CD4-positive, alpha-beta T cell treated with Interleukin-1 beta for 1 hour (primary cell): ENCODE measurements around the gene EFS.
"Not testable (repeated sequence)": the region's sequence is repeated elsewhere in the genome, so short reads cannot be mapped to it uniquely, and the experiment has no call there.

ENCODE experiments used
- DNase-seq, 2 donors: peaks; one replicate each; pipeline ENCODE4 v3.0.0-alpha.2; 2020 to 2022

EFS gene, protein sequence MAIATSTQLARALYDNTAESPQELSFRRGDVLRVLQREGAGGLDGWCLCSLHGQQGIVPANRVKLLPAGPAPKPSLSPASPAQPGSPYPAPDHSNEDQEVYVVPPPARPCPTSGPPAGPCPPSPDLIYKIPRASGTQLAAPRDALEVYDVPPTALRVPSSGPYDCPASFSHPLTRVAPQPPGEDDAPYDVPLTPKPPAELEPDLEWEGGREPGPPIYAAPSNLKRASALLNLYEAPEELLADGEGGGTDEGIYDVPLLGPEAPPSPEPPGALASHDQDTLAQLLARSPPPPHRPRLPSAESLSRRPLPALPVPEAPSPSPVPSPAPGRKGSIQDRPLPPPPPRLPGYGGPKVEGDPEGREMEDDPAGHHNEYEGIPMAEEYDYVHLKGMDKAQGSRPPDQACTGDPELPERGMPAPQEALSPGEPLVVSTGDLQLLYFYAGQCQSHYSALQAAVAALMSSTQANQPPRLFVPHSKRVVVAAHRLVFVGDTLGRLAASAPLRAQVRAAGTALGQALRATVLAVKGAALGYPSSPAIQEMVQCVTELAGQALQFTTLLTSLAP

DNA sequence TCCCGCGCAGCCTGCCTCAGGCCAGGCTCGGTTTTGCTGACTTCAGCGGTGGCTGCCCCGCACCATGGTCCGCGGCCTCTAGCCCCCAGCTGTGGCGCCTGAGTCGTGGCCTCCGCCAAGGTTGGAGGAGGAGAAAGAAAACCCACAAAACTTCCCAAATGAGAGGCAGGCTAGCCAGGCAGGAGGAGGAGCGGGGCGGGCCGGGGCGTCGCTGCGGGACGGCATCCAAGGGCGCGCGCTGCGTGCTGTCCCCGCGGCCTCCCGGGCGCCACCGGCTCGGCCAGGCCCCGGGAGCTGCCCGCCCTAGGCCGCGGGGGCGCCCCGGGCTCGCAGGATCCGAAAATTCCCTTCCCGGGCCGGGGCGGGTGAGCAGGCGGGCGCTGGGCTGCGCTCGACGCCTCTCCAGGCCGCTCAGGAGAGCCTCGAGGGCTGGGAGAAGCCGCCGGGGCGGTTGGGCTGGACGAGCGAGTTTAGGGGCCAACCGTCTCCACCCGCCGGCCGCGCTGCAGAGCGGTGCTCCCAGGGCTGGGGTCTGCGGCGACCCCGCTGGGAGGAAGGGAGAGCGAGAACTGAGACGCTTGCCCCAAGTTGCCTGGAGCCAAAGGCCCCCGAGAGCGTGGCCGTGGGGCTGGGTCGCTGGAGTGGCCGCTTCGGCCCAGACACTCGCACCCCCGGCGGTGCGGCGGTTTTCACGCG, at the start of gene EFS:
TSS of gene EFS (minus strand) at position 137 of the 696 bp plus-strand sequence. CDS start 147 bp downstream, outside the sequence.
- DNase-seq: no peak

DNA sequence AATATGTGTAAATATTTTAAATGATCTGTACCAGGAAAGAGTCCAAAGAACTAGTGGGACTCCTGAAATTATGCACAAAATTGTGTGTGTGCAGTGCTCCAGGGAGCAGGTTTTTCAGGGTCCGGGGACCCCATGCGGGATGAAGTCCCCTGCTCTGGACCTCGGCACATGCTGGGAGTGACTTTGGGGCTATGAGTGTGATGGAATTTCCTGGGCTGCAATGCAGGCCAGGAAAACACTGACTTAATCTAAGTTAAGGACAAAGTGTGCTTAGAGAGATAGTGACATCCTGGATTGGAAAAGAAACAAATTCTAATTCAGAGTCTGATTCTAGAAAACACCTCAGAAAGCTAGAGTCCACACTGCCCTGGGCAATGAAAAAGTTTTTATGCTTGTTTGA, 49.3 kb upstream of the EFS start:
- no peak for DNase-seq

DNA sequence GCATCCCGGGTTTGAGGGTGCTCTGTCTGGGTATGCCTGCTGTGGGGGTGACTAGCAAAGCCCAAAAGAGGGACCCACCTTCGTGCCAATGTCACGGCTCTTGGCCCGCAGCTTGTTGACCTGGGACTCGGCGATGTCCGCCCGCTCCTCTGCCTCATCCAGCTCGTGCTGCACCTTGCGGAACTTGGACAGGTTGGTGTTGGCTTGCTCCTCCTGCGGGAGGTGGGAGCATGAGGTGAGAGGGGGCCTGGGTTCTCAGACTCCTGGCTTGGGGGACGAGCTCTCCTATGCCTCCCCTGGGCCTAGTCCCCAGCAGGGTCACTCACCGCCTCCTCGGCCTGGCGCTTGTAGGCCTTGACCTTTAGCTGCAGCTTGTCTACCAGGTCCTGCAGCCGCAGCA, 48.7 kb upstream of the EFS start:
- DNase-seq: no peak

DNA sequence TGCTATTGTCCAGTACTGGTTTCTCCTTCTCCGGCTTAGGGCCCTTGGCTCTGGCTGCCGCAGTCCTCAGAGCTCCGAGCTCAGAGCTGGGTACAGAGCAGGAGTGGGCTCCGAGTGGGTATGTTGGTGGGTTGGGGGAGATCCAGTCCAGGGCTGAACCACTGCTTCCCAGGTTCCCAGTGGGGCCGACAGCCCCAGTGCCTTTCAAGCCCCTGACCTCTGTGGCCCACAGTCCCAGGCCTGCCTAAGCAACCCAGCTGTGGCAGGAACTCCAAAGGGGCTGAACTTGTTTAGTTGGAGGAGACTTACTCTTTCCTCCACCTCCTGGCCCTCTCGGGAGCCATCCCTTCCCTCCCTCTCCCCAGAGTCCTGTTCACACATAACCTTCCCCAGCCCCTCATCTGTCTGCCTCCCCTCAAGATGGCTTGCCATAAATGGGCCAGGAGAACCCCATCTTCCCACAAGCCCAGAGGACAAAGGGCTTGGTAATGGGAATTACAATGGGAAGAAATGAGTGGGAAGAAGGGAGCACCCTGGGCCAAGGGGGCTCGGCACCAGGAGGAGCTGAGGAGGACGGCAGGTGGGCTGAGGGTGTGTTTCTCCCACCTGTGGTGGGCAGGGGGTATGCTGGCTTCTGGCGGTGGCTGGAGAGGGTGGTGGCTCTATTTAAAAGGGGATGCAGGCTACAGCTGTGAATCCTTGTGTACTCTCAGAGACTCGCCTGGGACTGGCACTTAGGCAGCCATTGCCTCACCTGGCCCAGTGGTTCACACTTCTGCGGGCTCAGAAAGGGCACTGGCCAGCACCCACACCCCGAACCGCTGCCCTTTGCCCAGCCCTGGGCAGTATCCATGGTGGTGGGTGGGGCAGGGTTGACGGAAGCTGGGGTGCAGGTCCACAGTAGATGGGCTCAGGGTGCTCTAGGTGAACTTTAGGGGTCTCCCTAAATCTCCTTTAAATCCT, 46.9 kb upstream of the EFS start:
- no peak for DNase-seq

DNA sequence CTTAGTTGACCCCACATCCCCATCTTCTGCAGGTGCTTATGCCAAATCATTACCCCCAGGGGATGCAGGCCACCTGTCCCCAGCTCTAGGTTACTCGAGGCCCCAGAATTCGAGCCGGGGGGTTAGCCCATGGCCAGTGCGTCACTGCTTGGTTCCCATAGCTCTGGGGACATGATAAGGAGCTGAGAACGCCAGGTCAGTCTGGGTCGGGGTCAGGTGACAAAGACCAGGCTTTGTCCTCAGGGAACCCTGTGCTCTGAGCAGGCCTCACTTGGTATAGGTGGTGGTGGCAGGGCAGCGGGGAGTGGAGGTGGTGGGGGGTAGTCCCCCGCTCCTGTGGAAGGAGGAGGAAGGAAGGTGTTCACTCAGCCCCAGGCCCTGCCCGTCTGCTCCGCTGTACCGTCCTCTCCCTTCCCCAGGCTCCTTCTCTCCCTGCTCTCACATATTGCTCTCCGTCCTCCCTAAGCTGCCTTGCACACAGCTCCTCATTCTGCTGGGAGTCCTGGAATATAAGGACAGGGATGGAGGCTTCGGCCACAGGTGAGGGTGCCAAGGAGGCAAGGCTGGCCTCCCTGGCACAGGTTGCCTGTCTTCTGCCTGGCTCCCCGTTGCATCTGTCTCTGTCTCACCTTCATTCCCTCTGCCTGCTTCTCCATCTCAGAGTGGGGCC, 45.1 kb upstream of the EFS start:
- no peak for DNase-seq

DNA sequence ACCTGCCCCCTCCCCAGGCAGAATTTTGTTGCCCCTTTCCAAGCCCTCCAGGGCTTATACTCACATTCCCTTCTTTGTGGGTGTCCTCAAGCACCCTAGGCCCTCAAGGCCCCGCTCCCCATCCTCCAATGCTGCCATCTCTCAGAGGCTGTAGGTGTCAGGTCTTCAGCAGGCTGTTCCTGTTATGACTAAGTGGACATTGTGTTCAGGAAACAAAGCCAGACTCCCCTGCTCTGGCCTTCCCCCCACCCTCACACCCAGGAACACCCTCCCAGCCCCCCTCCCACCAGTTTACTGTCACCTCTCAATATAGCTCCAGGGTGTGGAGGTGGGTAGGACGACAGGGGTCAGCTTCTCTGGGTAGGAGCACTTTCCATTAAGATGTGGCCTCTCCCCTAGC, 44.5 kb upstream of the EFS start:
- no peak for DNase-seq

DNA sequence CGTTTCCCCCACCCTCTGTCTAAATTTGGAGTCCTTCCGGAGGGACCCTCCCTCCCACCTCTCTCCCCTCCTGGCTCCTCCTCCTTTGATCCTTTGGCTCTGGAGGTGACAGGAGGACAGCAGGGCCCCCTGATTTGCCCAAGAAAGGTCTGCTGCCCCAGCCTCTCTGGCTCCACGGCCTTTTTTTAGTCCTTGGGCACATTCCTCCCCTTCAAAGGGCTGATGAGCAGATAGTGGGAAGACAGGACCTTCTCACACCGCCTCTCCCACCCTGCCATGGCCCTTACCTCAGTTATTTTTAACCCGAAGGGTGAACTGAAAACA, 43.3 kb upstream of the EFS start:
- no peak for DNase-seq

DNA sequence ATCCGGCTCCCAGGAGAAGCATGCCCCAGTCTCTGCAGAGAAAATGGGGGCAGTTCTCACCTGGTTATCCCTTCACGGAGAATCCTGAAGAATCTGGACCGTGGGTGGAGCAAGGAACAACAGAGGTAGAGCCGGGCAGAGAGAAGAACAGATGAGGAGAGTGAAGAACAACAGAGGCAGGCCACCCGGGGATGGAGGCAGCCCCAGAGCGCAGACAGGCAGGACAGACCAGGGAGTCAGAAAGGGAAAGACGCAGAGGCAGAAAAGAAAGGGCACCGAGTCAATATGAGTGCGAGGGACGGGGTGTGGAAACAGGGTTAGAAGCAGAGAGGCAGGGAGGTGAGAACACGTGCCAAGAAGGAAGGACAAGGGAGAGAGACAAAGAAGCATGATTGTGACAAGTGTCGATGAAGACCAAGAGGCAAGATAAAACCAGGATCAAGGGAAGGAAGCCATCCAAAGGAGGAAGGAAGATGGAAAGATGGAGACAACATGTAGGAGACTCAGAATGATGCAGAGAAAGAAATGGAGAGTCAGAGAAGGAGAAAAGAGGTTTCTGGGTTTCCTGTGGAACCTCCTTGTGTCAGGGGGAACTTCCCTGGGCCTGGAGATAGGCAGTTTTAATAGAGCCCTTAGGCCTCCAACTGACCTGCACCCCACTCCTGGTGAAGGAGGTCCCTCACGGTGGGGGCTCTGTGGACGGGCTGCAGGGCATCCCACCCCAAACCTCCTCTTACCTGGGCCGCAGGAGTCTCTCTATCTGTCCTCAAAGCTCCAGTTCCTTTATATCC, 42.7 kb upstream of the EFS start, which contains the start of gene MYH6:
TSS of gene MYH6 (minus strand) at position 758 of the 791 bp plus-strand sequence. CDS start 1,050 bp downstream, outside the sequence.
- no peak for DNase-seq

DNA sequence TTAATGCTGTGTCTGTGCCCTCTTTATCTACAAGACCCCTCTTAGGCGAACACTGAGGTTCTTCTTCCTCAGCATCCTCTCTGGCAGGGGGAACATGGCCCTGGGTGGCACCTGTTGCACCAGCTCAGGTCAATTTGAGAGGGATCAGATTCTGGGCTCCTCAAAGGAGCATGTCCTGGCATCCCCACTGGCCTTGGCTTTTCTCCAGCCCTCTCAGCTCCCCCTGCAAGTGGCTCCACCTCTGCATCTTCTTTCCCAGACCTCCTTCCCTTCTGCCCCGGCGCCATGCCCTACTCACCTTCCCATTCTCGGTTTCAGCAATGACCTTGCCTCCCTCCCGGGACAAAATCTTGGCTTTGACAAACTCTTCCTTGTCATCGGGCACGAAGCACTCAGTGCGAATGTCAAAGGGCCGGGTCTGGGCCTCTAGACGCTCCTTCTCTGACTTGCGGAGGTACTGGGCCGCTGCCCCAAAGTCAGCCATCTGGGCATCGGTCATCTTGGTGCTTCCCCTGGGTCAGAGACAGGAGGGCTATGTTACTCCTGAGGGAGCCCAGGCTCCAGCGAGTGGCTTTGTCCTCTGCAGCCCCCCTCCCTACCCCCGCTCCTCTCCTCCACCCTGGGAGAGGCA, 41.9 kb upstream of the EFS start:
- DNase-seq: no peak

DNA sequence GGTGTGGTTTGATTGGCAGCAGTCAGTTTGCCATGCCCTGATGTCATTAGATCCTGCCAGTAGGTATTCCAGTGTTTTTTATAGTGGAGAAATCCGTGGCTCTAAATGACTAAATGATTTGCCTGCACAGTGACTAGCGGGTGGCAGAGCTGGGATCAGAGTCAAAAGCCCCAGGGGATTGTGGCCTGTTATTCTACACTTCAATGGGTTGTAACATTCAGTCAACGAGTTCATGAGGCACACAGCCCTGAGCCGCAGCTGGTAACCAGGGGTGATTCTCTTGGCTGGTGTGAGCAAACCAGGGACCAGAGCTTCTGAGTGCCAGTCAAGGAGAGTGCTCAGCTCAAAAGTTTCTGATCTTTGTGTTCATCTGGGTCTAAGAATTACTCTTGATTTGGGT, 41.3 kb upstream of the EFS start:
- DNase-seq: no peak

DNA sequence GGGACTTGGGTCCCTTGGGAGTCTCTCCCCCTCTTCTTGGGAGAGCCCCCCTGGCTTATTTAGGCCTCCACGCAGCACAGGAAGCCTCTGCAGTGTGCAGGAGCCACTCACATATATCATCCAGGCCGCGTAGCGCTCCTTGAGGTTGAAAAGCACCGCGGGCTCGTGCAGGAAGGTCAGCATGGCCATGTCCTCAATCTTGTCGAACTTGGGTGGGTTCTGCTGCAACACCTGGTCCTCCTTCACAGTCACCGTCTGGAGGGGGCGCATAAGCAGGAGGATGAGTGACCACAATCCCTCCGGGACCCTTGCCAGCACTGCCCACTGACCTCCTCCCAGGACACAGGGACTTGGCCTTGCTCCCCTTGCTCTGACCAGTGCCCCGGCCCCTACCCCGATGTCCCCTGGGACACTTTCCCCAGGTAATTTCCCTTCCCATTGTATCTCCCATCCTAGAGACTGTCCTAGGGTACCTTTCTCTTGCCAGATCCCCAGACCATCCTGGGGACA, 40.6 kb upstream of the EFS start:
- no peak for DNase-seq

DNA sequence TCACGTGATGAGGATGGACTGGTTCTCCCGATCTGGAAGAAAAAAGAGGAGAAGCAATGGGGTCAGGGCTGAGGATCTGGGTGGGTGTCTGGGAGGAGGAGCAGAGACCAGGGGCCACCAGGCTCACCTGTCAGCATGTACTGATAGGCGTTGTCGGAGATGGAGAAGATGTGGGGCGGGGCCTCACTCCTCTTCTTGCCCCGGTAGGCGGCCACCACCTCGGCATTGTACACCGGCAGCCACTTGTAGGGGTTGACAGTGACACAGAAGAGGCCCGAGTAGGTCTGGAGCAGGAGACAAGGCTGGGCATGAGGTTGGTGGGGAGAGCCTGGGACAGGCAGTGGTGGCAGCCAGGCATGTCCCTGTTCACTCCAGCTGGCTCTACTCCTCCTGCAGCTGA, 40.1 kb upstream of the EFS start:
- DNase-seq: no peak

DNA sequence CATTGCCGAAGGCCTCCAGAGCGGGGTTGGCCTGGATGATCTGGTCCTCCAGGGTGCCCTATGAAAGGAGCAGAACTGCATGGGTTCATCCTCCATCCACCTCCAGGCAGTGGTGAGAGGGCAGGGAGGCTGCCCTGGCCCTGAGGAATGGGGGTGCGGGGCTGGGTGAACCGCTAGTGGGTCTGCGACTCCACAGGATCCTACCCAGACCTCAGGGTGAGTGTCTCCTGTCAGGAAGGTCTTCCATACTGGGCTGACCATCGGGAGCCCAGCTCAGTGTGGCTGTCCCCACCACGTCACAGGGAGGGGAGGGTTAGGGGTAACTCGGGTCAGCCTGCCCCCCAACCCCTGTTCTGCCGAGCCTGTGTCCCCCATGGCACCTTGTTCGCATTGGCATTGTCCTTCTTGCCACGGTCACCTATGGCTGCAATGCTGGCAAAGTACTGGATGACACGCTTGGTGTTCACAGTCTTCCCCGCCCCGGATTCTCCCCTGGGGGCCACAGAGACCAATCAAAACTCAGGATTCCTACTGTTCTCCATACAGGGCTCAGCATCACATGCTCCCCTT, 39.4 kb upstream of the EFS start:
- DNase-seq: no peak

DNA sequence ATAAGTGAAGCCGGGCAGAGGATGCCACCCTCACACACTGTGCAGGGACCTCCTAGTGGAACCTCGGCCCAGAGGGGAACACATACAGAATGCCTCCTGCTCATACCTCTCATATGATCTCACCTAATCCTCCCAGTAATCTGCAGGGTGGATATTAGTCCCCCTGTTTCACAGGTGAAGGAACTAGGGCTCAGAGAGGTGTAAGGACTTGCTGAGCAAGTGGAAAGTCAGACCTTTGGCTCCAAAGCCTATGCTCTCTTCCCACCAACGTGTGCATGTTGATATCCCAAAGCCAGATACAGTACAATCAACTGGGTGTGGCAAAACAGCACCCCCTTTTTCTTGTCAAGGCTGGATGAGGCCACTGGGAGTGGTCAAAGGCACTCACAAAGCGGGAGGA, 38.9 kb upstream of the EFS start:
- no peak for DNase-seq

DNA sequence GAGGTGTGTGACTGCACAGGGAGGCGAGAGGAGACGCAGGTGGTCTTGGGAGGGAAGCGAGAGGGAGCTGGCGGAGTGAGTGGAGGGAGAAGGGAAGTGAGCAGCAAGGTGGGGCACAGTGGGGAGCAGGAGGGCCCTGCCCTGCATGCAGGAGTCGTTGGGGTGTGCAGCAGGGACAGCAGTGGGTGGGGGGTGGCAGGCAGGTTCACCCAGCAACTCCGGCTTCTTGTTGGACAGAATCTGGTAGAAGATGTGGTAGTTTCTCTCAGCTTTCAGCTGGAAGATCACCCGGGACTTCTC, 38.1 kb upstream of the EFS start:
- DNase-seq: no peak

DNA sequence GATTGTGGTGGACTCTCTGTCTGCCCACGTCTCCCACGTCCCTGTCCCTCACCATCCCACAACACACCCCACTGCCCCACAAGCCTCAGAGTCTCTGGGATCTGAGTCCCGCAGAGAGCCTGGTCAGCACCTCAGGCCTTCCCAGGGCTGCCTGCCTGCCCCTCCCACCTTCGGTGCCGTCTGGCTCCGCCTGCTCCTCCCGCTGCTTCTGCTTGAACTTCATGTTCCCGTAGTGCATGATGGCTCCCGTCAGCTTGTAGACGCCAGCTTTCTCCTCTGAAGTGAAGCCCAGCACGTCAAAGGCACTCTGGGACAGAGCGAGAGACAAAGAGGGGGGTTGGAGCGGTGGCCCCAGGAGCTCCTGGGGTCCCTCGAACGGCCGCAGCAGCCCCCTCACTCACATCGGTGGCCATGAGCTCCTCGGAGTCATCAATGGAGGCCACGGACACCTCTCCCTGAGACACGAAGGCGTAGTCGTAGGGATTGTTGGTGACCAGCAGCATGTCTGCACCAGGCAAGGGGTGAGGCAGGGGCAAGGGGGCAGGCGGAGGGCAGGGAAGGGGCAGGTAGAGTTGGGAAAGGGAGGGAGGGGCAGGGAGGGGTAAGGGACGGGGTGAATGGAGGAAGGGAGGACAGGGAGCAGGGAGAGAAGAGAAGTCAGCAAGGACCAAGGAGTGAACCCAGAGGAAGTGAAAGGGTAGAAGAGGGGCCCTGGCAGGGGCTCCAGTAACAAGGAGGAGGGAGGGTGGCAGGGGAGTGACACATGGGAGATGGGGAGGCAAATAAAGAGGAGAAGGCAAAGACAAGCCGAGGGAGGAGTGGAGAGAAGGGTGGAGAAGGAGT, 37.5 kb upstream of the EFS start:
- DNase-seq: no peak

DNA sequence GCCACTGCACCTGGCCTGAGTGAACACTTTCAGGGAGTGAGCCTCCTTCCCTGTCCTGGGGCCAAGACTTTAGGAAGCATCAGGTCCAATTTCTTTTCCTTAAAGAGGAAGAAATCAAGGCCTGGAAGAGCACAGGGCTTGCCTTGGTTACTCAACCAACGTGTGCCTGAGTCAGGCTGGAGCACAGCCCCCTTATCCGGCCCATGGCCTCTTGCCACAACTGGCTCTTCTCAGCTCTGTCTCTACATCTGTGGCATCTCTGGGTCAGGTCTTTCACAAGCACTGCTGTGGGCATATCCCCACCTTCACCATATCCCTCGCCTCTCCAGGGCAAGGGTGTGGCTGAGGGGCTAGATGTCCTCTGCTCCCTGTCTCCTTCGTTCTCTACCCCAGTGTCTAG, 36.3 kb upstream of the EFS start:
- no peak for DNase-seq

DNA sequence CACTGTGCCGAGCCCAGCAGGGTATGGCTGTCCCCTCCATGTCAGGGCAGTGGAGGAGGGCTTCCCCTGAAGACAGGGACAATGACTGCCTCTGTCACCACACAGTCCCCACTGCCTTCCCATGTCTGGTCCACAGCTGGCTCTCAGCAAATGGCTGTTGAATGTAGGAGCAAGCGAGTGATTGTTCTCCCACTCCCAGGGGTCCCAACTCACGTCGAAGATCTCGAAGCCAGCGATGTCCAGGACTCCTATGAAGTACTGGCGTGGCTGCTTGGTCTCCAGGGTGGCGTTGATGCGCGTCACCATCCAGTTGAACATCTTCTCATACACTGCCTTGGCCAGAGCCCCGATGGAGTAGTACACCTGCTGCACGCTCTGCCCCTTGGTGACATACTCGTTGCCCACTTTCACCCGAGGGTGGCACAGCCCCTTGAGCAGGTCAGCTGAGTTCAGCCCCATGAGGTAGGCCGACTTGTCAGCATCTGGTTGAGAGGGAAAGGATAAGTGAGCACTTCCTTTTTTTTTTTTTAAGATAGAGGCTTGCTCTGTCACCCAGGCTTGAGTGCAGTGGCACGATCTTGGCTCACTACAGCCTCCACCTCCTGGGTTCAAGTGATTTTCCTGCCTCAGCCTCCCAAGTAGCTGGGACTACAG, 35.7 kb upstream of the EFS start:
- DNase-seq: not testable (repeated sequence)

DNA sequence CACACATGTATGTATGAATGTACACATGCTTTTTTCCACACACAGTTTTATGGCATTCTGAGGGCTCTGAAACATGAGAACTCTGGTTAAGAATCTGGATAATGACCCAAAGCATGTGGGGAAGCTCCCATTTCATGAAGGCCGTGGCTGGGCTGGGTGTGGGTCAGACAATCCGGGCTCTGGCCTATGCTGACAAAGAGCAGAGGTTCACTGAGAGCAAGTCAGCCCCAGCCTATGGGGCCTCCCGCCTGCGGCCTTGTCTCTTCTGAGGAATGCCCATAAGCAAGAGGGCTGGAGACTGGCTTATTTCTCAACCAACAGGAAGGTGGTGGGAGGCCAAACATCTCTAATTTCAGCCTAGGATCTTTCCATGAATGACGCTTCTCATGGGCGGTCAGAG, 34.6 kb upstream of the EFS start:
- no peak for DNase-seq
